OCI-LY7 (cell line): ENCODE results near the gene PGC. TPM values are rescaled to one million over a fixed set of nuclear protein-coding genes. Genes with fewer than 3 reads are reported as not detected.

ENCODE experiments used
- BruUV-seq: library from RNA; stranded (reverse); fragments of 400-500 nt; replicated peaks from 2 replicates; lab custom pipeline; 2021; lab: Mats Ljungman, UMichigan
- CTCF ChIA-PET: fragments of 300-600 bp; sonication (Branson Sonifier 250); formaldehyde crosslinking; loops from one replicate; lab custom pipeline; 2022; ENCODE audit warnings: antibody characterized with exemption; ENCODE audit not compliant: unreplicated experiment; lab: Charles Lee
- POLR2A ChIA-PET: fragments of 300-600 bp; sonication (Branson Sonifier 250); formaldehyde crosslinking; loops from one replicate; lab custom pipeline; 2022; ENCODE audit warnings: antibody characterized with exemption; lab: Charles Lee
- DNase-seq: peaks from one replicate; pipeline ENCODE4 v3.0.0-alpha.2; 2015; ENCODE audit warnings: low spot score
- H2AFZ ChIP-seq: fragments of 200-600 bp; sonication (generic), shearing (Covaris generic); 2 replicates; pipeline ENCODE4 v1.6.1; 2014; ENCODE audit warnings: mild to moderate bottlenecking, antibody characterized with exemption, low read length, moderate library complexity
- H3K27ac ChIP-seq: fragments of 200-600 bp; sonication (generic); 2 replicates; pipeline ENCODE4 v1.5.1; 2014; ENCODE audit warnings: mixed run types, low read depth, mild to moderate bottlenecking, moderate library complexity, low read length, inconsistent platforms; ENCODE audit not compliant: poor library complexity, severe bottlenecking
- H3K36me3 ChIP-seq: fragments of 200-600 bp; sonication (generic); 2 replicates; pipeline ENCODE4 v1.6.1; 2014; ENCODE audit warnings: mild to moderate bottlenecking, antibody characterized with exemption, low read length, moderate library complexity, mixed read lengths; ENCODE audit not compliant: insufficient read depth
- H3K4me1 ChIP-seq: fragments of 200-600 bp; sonication (generic); 2 replicates; pipeline ENCODE4 v1.5.1; 2014; ENCODE audit warnings: mild to moderate bottlenecking, low read length; ENCODE audit not compliant: insufficient read depth, poor library complexity, severe bottlenecking
- H3K4me2 ChIP-seq: fragments of 200-600 bp; sonication (generic); 2 replicates; pipeline ENCODE4 v1.6.1; 2014; ENCODE audit warnings: mild to moderate bottlenecking, low read length
- H3K4me3 ChIP-seq: fragments of 200-600 bp; sonication (generic); 2 replicates; pipeline ENCODE4 v1.5.1; 2014; ENCODE audit warnings: mild to moderate bottlenecking, low read depth, low read length; ENCODE audit not compliant: poor library complexity, severe bottlenecking
- H3K79me2 ChIP-seq: fragments of 200-600 bp; sonication (generic); 2 replicates; pipeline ENCODE4 v1.6.1; 2016; ENCODE audit warnings: low read depth, mild to moderate bottlenecking, low read length, moderate library complexity, mixed read lengths; ENCODE audit not compliant: insufficient read depth
- H3K9me2 ChIP-seq: fragments of 200-600 bp; sonication (generic); 2 replicates; pipeline ENCODE4 v1.6.1; 2016; ENCODE audit warnings: mild to moderate bottlenecking, low read length, mixed read lengths; ENCODE audit not compliant: insufficient read depth
- H3K9me3 ChIP-seq: fragments of 200-600 bp; sonication (generic); 2 replicates; pipeline ENCODE4 v1.6.1; 2014; ENCODE audit warnings: mild to moderate bottlenecking, mixed run types, low read length, mixed read lengths
- H4K20me1 ChIP-seq: fragments of 200-600 bp; sonication (generic); 2 replicates; pipeline ENCODE4 v1.6.1; 2014; ENCODE audit warnings: mild to moderate bottlenecking, antibody characterized with exemption, low read length, moderate library complexity, mixed read lengths; ENCODE audit not compliant: insufficient read depth
- CTCF ChIP-seq: fragments of 200-600 bp; sonication (generic); conservative IDR thresholded peaks from 2 replicates; pipeline ENCODE4 v1.5.1; 2014; ENCODE audit warnings: mild to moderate bottlenecking, antibody characterized with exemption, low read length, moderate library complexity, mixed read lengths
- EZH2phosphoT487 ChIP-seq: fragments of 200-600 bp; sonication (generic); IDR thresholded peaks from 2 replicates; pipeline ENCODE4 v1.6.1; 2018; ENCODE audit warnings: low read depth, borderline replicate concordance, mild to moderate bottlenecking, mixed run types, antibody characterized with exemption, low read length, moderate library complexity, mixed read lengths
- intact Hi-C: fragments of 100-400 bp; cut with micrococcal nuclease; formaldehyde crosslinking; loops from one replicate; pipeline ENCODE4 v1.10.0; 2022; ENCODE audit not compliant: unreplicated experiment
- total RNA-seq, 2 experiments: library from RNA; depleted of rRNA in 1 of 2; stranded (reverse); fragments of >200 nt in 1 of 2; shearing (Covaris generic) in 1 of 2; gene quantifications; 2 replicates each; pipeline ENCODE4 v1.2.3, GENCODE V29; 2014 to 2022

Gene PGC
- total RNA-seq, 2 experiments from 2014 or later, result not detected

GRCh38 chr6:41724586-41725501 is 22.4 kb downstream of the PGC start:
- intact Hi-C loops, result loop anchor here (1.0 to 10.0 kb wide), 2 partner anchors 19 to 1020 kb away; partner anchors contain the start of gene TBCC
- H3K36me3 ChIP-seq, result no peaks in the 10 kb centered on the region
- no peaks in the 10 kb centered on the region for H3K9me3 ChIP-seq
- H3K4me3 ChIP-seq, result peak overlapping the region; percentile 67
- peaks cover 89% of the 10 kb centered on the region for H3K79me2 ChIP-seq
- ChIA-PET CTCF (interaction anchor here (1.3 kb wide), 1 partner anchor 9 kb away, joined by 6 read pairs; no protein-coding TSS in a partner anchor), POLR2A (interaction anchor here (3.0 to 3.4 kb wide), 3 partner anchors 9 to 19 kb away, joined by 16 to 42 read pairs (median 31); no protein-coding TSS in a partner anchor)
- peak overlapping the region; percentile 90 for H3K4me2 ChIP-seq
- TF ChIP-seq CTCF (peak; percentile 57), EZH2phosphoT487 (no peak)
- no TSS peak for BruUV-seq
- no peak overlapping the region for H2AFZ ChIP-seq
- DNase-seq, result no peak
- peaks cover 98% of the 10 kb centered on the region for H3K4me1 ChIP-seq
- H3K27ac ChIP-seq, result peak overlapping the region; percentile 93
- H3K9me2 ChIP-seq, result no peaks in the 10 kb centered on the region
- peaks cover 4% of the 10 kb centered on the region; the same call in 1 of the 2 replicates for H4K20me1 ChIP-seq

- H3K36me3 ChIP-seq, result no peaks in the 10 kb centered on the region
- TF ChIP-seq CTCF (no peak), EZH2phosphoT487 (no peak)
- H3K4me1 ChIP-seq, result peaks cover 98% of the 10 kb centered on the region
- H3K4me2 ChIP-seq, result peak overlapping the region; percentile 90
- no peak overlapping the region for H2AFZ ChIP-seq
- peaks cover 89% of the 10 kb centered on the region for H3K79me2 ChIP-seq
- peak; percentile 59 for DNase-seq
- POLR2A ChIA-PET, result interaction anchor here (3.0 to 3.4 kb wide), 3 partner anchors 10 to 19 kb away, joined by 16 to 42 read pairs (median 31); no protein-coding TSS in a partner anchor
- peak overlapping the region; percentile 67 for H3K4me3 ChIP-seq
- BruUV-seq, result no TSS peak
- CTCF ChIA-PET, result interaction anchor here (1.0 to 1.3 kb wide), 2 partner anchors 10 to 18 kb away, joined by 3 to 6 read pairs; no protein-coding TSS in a partner anchor
- H3K9me3 ChIP-seq, result no peaks in the 10 kb centered on the region
- no peaks in the 10 kb centered on the region for H3K9me2 ChIP-seq
- peaks cover 4% of the 10 kb centered on the region; the same call in 1 of the 2 replicates for H4K20me1 ChIP-seq
- intact Hi-C loops, result loop anchor here (1.0 to 10.0 kb wide), 2 partner anchors 18 to 1021 kb away; partner anchors contain the start of gene TBCC
- peak overlapping the region; percentile 93 for H3K27ac ChIP-seq
These were observed 23.0 kb downstream of the PGC start for GRCh38 chr6:41724228-41724580.
